ENCODE measurements around the gene MSGN1.

DNA sequence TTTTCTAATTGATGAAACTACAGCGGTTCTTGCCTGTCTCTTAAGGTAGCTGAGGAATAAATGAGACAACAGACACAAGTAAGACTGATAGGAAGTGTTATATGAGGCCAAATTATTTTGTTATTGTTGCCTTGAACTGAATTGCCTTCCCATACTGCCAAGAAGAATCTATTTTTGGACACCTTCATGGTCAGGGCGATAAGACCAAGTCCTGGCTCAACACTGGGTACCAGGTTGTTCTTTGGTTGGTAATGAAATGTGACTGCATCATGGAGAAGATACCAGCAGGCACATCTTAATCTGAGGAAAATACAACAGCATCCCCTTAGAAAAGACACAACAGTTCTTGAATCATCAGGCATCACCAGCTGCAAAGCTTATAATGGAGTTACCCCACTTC is 23.7 kb downstream of the MSGN1 start:
- TF ChIP-seq, protein P1, sequence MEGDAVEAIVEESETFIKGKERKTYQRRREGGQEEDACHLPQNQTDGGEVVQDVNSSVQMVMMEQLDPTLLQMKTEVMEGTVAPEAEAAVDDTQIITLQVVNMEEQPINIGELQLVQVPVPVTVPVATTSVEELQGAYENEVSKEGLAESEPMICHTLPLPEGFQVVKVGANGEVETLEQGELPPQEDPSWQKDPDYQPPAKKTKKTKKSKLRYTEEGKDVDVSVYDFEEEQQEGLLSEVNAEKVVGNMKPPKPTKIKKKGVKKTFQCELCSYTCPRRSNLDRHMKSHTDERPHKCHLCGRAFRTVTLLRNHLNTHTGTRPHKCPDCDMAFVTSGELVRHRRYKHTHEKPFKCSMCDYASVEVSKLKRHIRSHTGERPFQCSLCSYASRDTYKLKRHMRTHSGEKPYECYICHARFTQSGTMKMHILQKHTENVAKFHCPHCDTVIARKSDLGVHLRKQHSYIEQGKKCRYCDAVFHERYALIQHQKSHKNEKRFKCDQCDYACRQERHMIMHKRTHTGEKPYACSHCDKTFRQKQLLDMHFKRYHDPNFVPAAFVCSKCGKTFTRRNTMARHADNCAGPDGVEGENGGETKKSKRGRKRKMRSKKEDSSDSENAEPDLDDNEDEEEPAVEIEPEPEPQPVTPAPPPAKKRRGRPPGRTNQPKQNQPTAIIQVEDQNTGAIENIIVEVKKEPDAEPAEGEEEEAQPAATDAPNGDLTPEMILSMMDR (IDR thresholded peaks at IDR 0.05) = no peak
- TF ChIP-seq POLR2A (IDR thresholded peaks at IDR 0.05) (no peak), POLR2AphosphoS5 (IDR thresholded peaks at IDR 0.05) (no peak)

Measured in prostate gland (tissue), 2 donors.